HL-60/S4 (cell line): ENCODE data around the gene GSK3B.
"Not testable (repeated sequence)": the region's sequence is repeated elsewhere in the genome, so short reads cannot be mapped to it uniquely, and the experiment has no call there.

Experiments used
- in situ Hi-C: fragments of 300-500 bp; cut with MboI; formaldehyde crosslinking; loops from 2 replicates; pipeline ENCODE4 v1.14.3; 2022; ENCODE audit warnings: low sequenced_read_pairs

GSK3B gene

DNA sequence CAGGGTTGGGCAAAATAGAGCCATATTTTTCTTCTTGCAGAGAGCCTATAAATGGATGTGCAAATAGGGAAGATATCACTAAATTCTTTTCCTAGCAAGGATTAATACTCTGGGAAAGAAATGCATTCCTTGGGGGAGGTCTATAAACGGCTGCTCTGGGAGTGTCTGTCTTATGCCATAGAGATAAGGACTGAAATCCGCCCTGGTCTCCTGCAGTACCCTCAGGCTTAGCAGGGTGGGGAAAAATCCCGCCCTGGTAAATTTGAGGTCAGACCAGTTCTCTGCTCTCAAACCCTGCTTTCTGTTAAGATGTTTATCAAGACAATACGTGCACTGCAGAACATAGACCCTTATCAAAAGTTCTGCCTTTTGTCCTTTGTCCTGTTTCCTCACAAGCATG is 205.6 kb downstream of the GSK3B start:
- in situ Hi-C loops, result not testable (repeated sequence)

DNA sequence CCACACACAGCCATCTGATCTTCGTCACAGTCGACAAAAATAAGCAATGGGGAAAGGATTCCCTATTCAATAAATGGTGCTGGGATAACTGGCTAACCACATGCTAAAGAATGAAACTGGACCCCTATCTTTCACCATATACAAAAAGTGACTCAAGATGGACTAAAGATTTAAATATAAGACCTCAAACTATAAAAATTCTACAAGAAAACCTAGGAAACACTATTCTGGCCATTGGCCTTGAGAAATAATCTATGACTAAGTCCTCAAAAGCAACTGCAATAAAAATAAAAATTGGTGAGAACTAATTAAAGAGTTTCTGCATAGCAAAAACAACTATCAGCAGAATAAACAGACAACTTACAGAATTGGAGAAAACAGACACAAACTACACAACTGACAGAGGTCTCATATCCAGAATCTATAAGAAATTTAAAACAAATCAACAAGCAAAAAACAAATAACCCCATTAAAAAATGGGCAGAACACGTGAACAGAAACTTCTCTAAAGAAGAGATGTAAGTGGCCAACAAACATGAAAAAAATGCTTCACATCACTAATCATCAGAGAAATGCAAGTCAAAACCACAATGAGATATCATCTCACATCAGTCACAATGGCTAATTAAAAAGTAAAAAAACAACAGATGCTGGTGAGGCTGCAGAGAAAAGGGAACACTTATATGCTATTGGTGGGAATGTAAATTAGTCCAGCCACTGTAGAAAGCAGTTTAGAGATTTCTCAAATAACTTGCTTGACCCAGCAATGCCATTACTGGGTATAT is 208.3 kb downstream of the GSK3B start:
- in situ Hi-C loops, result no loop called here

GRCh38 chr3:119884161-119884557 is 210.1 kb downstream of the GSK3B start:
- in situ Hi-C loops, result no loop called here

DNA sequence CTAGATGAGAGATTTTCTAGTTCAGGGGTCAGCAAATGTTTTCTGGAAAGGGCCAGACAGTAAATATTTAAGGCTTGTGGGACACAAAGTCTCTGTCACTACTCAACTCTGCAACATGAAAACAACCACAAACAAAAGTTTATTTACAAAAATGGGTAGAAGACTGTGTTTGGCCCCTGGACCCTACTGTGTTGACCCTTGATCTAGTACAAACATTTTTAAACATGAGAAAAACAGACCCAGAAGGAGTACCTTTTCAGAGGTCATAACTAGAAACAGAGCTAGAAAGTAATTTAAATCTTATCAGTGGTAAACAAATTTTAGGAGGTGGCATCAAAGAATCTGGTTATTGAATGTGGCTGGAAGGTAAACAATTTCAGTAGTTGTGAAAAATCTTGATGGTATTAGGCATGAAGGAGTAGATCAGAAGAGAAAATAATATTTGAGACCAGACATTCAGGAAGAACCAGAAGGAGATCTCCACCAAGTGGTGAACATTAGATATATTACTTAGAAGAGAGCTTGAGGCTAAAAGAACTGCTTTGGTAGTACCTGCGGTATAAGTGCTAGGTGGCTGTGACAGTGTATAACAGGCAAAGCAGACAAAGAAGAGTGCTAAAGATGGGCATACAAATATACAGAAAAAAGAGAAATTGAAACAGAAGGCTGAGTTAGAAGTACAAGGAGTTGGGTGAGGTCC is 210.6 kb downstream of the GSK3B start:
- in situ Hi-C loops, result no loop called here

DNA sequence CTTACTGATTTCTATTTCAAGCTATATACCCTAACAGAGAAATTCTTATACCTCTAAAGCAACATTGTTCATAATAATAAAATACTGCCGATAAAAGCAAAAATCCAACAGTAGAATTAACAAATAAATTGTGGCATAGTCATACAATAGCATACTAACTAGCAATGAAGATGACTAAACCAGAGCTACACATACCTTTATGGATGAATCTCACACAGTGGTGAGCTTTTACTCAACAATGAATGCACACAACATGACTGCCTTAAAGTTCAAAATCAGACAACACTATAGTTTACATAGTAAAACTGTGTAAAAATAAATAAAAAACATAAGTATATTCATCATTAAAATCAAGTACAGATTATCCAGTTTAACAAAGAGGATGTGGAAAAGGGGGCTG is 213.3 kb downstream of the GSK3B start:
- in situ Hi-C loops, result no loop called here

DNA sequence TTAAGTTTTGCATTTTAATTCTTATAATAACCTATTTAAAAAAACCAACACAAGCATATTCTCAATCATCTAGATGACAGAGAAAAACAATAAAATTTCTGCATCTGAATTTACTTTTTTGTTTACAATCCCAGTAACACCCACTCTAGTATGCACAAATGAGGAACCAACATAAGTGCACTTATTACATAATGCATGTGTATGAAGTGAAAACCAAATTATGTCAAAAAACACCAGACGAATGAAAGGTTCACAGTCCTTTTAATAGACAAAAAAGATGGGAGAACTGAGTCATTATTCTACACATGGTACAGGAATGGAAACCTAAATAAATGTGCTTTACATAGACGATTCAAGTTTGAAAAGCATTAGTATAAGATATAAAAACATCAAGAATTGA is 220.6 kb downstream of the GSK3B start:
- in situ Hi-C loops, result no loop called here

DNA sequence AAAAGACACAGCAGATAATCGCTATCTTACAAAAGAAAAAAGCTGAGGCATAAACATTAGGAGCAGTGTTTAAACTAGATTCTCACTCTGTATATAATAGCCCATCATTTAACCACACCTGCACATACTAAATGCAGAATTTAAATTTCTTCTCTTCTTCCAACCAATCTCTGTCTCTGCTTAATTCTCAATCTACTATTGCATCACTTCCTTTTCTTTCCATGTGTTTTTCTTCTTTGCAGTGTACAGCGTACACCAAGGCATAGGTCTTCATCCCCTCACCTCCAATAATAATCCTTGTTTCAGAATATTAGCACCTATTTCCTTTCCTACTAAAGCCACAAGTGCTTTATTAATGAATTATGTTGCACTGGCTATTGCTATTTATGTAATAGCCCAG is 221.5 kb downstream of the GSK3B start:
- in situ Hi-C loops, result no loop called here

DNA sequence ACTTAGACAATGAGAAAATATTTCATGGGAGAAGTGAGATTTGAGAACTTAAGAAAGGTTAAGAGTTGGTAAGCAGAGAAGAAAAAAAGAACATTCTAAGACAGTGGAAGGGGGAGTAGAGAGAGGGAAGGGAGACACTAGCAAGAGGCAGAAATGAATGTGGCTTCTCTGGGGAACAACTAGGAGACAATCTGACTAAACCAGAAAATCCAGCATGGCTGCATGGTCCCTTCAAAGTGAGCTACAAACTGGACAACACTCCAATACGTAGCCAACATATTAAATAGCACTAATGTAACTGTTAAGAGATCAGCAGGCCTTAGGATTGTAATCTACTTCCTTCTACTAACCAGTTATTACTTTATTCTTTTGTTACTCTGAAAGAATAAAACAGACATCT is 222.7 kb downstream of the GSK3B start:
- in situ Hi-C loops, result no loop called here

DNA sequence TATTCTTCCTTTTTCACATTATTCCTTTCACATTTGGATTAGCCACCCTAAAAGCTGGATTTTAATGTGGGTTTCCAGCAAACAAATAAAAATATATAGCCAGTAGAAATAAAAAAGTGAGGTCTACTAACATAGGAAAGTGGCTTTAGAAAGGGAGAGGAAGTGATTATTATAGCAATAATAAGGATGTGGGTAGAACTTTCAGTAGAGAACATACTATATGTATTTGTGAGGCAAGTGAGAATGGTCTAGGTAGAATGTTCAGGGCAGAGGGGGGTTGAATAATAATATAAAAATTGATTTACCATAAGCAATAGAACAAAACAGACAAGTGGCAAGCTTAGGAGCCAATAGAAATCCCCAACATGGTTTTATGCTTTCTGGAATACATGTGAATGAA is 223.7 kb downstream of the GSK3B start:
- in situ Hi-C loops, result no loop called here

- in situ Hi-C loops, result no loop called here
Measured at GRCh38 chr3:119864476-119864875, 229.8 kb downstream of the GSK3B start.

DNA sequence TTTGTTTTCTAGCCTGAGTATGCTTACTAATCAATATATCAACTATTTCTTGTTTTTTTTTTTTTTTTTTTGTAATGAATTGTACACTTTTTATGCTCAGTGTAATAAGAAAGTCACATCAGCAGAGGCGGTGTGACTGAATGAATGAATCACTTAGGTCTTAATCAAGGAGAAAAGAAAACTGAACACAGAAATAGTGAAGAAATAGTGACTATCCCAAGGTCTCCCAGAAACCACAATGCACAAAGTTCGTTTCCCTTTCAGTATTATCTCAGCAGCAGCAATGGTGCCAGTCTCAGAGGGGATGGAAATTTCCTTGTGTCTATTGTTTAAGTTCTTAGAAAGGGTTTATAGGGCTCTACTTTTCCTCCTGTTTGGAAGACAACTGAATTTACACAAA is 231.6 kb downstream of the GSK3B start:
- in situ Hi-C loops, result no loop called here

- in situ Hi-C loops, result no loop called here
Measured at GRCh38 chr3:119861681-119862080, 232.6 kb downstream of the GSK3B start.

DNA sequence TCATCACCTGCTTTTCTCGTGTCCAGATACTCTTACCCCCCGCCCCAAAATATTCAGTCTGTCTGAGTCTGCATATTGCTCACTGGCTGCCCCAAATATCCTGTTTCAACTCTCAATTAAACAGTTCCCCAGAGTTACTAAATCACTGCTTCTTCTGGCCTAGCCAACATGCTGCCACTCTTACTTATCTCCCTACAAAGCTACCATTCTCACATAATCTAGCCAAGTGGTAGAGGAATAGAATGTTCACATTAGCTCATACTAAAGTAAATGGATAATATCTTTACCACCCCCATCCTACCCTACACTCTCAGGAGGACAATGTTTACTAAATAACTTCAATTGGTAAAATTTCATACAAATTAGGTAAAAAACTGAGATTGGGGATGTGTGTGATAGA is 234.5 kb downstream of the GSK3B start:
- in situ Hi-C loops, result no loop called here

GRCh38 chr3:119858957-119859356 is 235.3 kb downstream of the GSK3B start:
- in situ Hi-C loops, result no loop called here

DNA sequence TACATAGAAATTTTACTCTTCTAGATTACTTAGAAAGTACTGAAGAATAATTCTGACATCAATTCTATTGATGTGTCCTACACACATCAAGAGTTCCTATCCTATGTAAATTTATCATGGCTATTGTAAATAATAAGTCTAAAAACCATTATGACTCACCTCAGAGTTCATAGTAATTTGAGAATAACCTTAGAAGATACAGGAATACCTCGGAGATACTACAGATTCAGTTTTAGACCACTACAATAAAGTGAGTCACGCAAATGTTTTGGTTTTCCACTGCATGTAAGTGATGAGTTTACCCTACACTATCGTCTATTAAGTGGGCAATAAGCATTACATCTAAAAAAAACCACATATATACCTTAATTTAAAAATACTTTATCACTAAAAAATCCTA is 237.6 kb downstream of the GSK3B start:
- in situ Hi-C loops, result no loop called here

DNA sequence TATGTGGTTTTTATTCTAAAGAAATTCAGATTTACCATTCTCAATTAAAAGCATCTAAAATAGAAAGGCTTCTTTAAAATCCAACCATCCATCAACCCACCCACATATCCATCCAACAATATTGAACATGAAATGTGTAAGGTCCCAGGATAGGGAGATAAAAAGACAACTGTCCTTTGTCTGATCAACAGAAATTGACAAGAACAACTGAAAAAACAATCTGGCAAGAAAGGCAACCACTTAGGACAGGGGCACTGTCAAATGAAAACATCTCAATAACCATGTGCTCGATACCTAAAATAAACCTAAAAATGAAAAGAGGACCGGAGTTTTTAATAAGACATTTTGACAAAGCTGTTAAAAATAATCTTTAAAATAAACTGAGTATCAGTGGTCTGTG is 245.1 kb downstream of the GSK3B start:
- in situ Hi-C loops, result no loop called here

DNA sequence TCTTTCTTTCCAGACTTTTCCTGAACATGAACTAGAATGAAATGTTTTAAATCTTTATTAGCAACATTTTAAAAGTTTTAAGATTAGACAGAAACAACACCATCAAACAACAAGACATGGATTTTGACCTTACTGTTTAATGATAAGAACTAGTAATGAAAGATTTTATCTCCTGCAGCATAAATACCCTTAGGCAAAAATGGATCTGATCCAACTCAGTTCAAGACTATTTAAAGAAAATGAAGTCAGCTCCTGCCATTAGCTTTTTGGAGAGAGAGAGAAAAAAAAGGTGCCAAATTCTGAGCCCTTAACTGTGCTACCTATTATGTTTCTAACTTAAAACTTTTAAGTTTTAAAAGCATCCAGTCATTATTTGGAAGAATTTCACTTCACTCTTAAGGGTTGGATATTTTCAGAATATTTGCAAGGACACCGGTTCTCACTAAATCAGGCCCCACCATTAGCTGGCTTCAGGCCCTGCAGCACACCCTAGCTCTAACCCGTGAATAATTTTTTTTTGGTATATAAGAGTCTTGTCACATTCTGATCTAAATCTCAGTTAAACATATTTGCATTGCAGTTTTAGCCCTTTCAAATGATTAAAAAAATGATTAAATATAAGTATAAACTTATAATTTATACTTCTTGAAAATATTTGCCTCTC is 252.3 kb downstream of the GSK3B start:
- in situ Hi-C loops, result no loop called here

GRCh38 chr3:119835556-119835955 is 258.7 kb downstream of the GSK3B start:
- in situ Hi-C loops, result no loop called here

DNA sequence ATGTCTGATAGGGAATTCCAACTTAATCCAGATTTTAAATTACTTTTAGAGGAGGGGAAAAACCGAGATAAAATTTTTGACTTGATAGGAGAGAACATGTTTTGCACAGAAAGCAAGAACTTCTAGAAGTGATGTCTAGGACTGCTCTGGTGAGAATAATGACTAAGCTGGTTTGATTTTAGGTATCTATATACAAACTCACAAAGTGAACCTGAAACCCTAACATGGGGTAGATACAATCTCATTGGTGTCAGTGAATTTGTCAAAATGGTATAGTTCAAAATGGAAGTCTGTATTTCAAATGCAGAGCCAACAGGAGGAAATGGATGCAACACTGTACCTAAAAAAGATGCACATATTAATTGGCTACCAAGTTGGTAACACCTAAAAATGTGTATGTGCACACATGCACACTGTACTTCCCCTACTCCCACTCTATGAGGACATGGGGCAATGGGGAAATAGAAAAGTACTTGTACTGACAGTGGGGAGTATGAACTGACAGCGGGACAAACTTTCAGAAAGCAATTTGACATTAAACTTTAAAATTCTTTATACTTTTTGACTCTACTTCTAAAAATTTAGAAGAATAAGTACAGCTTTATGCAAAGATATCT is 259.4 kb downstream of the GSK3B start:
- in situ Hi-C loops, result no loop called here

GRCh38 chr3:119831941-119832371 is 262.3 kb downstream of the GSK3B start:
- in situ Hi-C loops, result no loop called here

DNA sequence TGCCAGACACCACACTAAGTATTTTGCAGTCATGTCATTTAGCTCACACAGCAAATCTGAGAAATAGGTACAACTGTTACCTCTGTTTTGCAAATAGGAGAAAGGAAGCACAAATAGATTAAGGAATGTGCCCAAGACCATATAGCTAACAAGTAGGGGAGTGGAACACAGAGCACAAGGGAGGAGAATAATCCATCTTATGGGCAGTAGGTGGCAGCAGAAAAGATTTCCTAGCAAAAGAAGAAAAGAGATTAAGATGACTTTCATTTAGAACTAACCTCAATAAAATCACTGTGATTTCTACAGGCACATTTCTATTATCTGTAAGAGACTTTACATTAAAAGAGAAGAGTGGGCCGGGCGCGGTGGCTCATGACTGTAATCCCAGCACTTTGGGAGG is 263.2 kb downstream of the GSK3B start:
- in situ Hi-C loops, result no loop called here

GRCh38 chr3:119829420-119829819 is 264.8 kb downstream of the GSK3B start:
- in situ Hi-C loops, result no loop called here
